OCI-LY1 (cell line): ENCODE data around the gene AIMP1.

Source experiments
- H2AFZ ChIP-seq: fragments of 200-600 bp; sonication (generic), shearing (Covaris generic); 2 replicates; pipeline ENCODE4 v1.6.0; 2014; ENCODE audit warnings: antibody characterized with exemption, mild to moderate bottlenecking, low read length
- H3F3A ChIP-seq: fragments of 200-600 bp; sonication (generic), shearing (Covaris generic); 2 replicates; pipeline ENCODE4 v1.6.0; 2014; ENCODE audit warnings: mild to moderate bottlenecking, antibody characterized with exemption, low read length, moderate library complexity; ENCODE audit not compliant: insufficient read depth
- H3K27ac ChIP-seq: fragments of 200-600 bp; sonication (generic); 2 replicates; pipeline ENCODE4 v1.5.1; 2014; ENCODE audit warnings: low read length, mixed run types, mild to moderate bottlenecking, low read depth; ENCODE audit not compliant: poor library complexity, severe bottlenecking
- H3K27me3 ChIP-seq: fragments of 200-600 bp; sonication (generic); 2 replicates; pipeline ENCODE4 v1.6.0; 2014; ENCODE audit warnings: antibody characterized with exemption, mild to moderate bottlenecking, low read length, moderate library complexity; ENCODE audit not compliant: insufficient read depth
- H3K36me3 ChIP-seq: fragments of 200-600 bp; sonication (generic); 2 replicates; pipeline ENCODE4 v1.6.1; 2014; ENCODE audit warnings: mild to moderate bottlenecking, antibody characterized with exemption, low read length, moderate library complexity, mixed read lengths; ENCODE audit not compliant: insufficient read depth
- H3K4me1 ChIP-seq: fragments of 200-600 bp; sonication (generic); 2 replicates; pipeline ENCODE4 v1.5.1; 2014; ENCODE audit warnings: mild to moderate bottlenecking, low read length, moderate library complexity; ENCODE audit not compliant: insufficient read depth, severe bottlenecking
- H3K4me2 ChIP-seq: fragments of 200-600 bp; sonication (generic), shearing (Covaris generic); 2 replicates; pipeline ENCODE4 v1.6.1; 2014; ENCODE audit warnings: low read length
- H3K4me3 ChIP-seq: fragments of 200-600 bp; sonication (generic); 2 replicates; pipeline ENCODE4 v1.5.1; 2014; ENCODE audit warnings: low read length, low read depth, mild to moderate bottlenecking, mixed read lengths; ENCODE audit not compliant: poor library complexity, severe bottlenecking
- H3K79me2 ChIP-seq: fragments of 200-600 bp; shearing (Covaris generic); 2 replicates; pipeline ENCODE4 v1.6.1; 2016; ENCODE audit warnings: mixed run types, low read length, mixed read lengths; ENCODE audit not compliant: insufficient read depth
- H3K9ac ChIP-seq: fragments of 200-600 bp; sonication (generic), shearing (Covaris generic); 2 replicates; pipeline ENCODE4 v1.6.1; 2014; ENCODE audit warnings: mild to moderate bottlenecking, low read length, mixed read lengths
- H3K9me2 ChIP-seq: fragments of 200-600 bp; sonication (generic), shearing (Covaris generic); 2 replicates; pipeline ENCODE4 v1.6.1; 2014; ENCODE audit warnings: low read depth, mild to moderate bottlenecking, low read length, mixed read lengths
- H3K9me3 ChIP-seq: fragments of 200-600 bp; shearing (Covaris generic); 2 replicates; pipeline ENCODE4 v1.6.1; 2014; ENCODE audit warnings: low read length, mixed read lengths
- H4K20me1 ChIP-seq: fragments of 200-600 bp; sonication (generic), shearing (Covaris generic); 2 replicates; pipeline ENCODE4 v1.6.0; 2016; ENCODE audit warnings: mild to moderate bottlenecking, low read length; ENCODE audit not compliant: insufficient read depth
- EZH2 ChIP-seq: fragments of 200-600 bp; sonication (generic), shearing (Covaris generic); IDR thresholded peaks from 2 replicates; pipeline ENCODE4 v1.8.0; 2017; ENCODE audit warnings: borderline replicate concordance, mixed run types, mild to moderate bottlenecking, antibody characterized with exemption, low read length, moderate library complexity, mixed read lengths
- TF ChIP-seq, protein P1 (sequence below): fragments of 200-600 bp; sonication (generic), shearing (Covaris generic); IDR thresholded peaks from 2 replicates; pipeline ENCODE4 v1.5.1; 2017; ENCODE audit warnings: mild to moderate bottlenecking, antibody characterized with exemption, low read length, moderate library complexity, mixed read lengths

The AIMP1 gene

DNA sequence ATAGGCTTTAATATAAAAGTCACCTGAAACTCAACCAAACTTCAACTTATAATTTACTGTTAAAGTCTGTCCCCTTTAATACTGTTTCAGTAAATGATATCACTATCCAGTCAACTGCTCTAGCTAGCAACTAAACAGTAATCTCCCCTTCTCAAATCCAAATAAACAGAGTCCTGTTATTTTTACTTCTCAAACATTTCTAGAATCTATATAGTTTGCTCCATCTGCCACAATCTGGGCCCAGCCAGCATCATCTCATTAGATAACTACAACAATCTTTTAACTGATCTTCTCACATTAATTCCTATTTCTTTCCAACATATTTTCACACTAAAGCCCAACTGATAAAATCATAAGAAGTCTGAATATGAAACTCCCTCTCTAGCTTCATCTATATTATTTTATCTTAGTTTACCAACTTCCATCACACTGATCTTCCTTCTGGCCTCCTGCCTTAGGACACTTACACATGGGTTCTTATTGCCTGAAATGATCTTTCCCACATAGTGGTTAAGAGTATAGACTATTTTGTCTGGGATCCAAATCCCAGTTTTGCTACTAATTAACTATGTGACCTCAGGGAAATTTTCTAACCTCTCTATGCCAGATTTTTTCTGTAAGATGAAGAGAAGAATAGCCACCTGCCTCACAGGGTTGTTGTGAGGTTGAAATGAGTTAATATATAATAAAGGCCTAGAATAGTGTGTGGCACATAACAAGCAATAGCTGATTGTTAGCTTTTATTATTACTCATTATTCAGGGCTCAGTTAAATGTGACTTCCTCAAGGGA is 18.9 kb upstream of the AIMP1 start:
- Histone ChIP-seq H3K27ac (no peak overlapping the region), H3K9ac (no peak overlapping the region), H3K4me3 (no peak overlapping the region)

DNA sequence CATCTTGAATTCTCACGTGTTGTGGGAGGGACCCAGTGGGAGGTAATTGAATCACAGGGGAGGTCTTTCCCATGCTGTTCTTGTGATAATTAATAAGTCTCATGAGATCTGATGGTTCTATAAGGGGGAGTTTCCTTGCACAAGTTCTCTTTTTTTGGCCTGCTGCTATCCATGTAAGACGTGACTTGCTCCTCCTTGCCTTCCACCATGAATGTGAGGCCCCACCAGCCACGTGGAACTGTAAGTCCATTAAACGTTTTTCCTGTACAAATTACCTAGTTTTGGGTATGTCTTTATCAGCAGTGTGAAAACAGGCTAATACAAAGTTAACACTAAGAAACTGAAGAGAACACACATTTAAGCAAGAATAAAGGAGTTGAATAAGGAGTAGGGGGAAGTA is 16.4 kb upstream of the AIMP1 start:
- Histone ChIP-seq H3K27ac (no peak overlapping the region), H4K20me1 (no peaks in the 10 kb centered on the region), H3K9ac (no peak overlapping the region), H3F3A (no peaks in the 10 kb centered on the region; the same call in 1 of the 2 replicates), H3K9me3 (no peaks in the 10 kb centered on the region), H3K9me2 (no peaks in the 10 kb centered on the region), H3K79me2 (no peaks in the 10 kb centered on the region), H3K4me1 (no peaks in the 10 kb centered on the region), H3K4me2 (no peak overlapping the region), H3K27me3 (no peaks in the 10 kb centered on the region), H2AFZ (no peak overlapping the region), H3K36me3 (peaks cover 13% of the 10 kb centered on the region), H3K4me3 (no peak overlapping the region)
- TF ChIP-seq EZH2: no peak
- TF ChIP-seq, protein P1, sequence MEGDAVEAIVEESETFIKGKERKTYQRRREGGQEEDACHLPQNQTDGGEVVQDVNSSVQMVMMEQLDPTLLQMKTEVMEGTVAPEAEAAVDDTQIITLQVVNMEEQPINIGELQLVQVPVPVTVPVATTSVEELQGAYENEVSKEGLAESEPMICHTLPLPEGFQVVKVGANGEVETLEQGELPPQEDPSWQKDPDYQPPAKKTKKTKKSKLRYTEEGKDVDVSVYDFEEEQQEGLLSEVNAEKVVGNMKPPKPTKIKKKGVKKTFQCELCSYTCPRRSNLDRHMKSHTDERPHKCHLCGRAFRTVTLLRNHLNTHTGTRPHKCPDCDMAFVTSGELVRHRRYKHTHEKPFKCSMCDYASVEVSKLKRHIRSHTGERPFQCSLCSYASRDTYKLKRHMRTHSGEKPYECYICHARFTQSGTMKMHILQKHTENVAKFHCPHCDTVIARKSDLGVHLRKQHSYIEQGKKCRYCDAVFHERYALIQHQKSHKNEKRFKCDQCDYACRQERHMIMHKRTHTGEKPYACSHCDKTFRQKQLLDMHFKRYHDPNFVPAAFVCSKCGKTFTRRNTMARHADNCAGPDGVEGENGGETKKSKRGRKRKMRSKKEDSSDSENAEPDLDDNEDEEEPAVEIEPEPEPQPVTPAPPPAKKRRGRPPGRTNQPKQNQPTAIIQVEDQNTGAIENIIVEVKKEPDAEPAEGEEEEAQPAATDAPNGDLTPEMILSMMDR: no peak

More for the DNA sequence above, 18.9 kb upstream of the AIMP1 start:
- peaks cover 24% of the 10 kb centered on the region for H3K36me3 ChIP-seq
- no peak overlapping the region for H2AFZ ChIP-seq
- TF ChIP-seq EZH2: no peak
- TF ChIP-seq, protein P1: no peak
- no peaks in the 10 kb centered on the region; the same call in 1 of the 2 replicates for H3F3A ChIP-seq
- H3K9me3 ChIP-seq: no peaks in the 10 kb centered on the region
- no peaks in the 10 kb centered on the region for H3K9me2 ChIP-seq
- no peaks in the 10 kb centered on the region for H3K27me3 ChIP-seq
- H3K4me1 ChIP-seq: no peaks in the 10 kb centered on the region
- no peaks in the 10 kb centered on the region for H3K79me2 ChIP-seq
- no peak overlapping the region for H3K4me2 ChIP-seq
- no peaks in the 10 kb centered on the region for H4K20me1 ChIP-seq

DNA sequence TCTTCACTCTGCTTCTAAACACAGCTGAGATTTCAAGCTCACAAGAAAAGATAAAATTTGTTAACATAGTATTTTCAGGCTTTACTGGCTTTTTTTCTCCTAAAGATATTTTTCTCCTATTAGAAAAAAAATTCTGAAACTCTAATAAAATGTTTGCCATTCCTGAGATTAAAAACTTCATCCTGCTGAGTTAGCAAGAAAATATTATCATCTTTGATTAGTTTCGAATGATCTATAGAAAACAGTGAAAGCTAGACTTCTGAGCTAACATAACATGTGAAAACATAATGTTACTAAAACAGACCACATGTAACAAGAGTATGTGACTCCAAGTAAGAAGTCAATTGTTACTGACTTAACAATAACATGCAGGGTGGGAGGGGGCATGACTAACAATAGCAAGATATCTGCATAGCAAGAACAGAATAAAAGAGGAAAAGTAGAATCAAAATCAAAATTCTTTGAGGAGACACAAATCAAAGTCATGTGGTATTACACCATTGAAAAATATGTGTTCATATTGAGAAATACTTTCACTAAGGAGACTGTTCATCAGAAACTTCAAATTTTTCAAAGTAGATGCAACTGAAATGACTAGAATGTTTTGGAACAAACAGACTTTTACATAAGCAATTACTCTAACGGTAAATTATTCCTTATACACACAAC is 14.8 kb upstream of the AIMP1 start:
- no peaks in the 10 kb centered on the region for H3K4me1 ChIP-seq
- no peaks in the 10 kb centered on the region for H4K20me1 ChIP-seq
- H3K27me3 ChIP-seq: no peaks in the 10 kb centered on the region
- H3K4me2 ChIP-seq: no peak overlapping the region
- no peak overlapping the region for H3K4me3 ChIP-seq
- no peaks in the 10 kb centered on the region for H3K9me2 ChIP-seq
- no peaks in the 10 kb centered on the region for H3K9me3 ChIP-seq
- no peak overlapping the region for H2AFZ ChIP-seq
- H3K36me3 ChIP-seq: peaks cover 13% of the 10 kb centered on the region
- H3K9ac ChIP-seq: no peak overlapping the region
- H3K27ac ChIP-seq: no peak overlapping the region
- TF ChIP-seq, protein P1: no peak
- no peak for TF ChIP-seq EZH2
- no peaks in the 10 kb centered on the region; the same call in 1 of the 2 replicates for H3F3A ChIP-seq
- H3K79me2 ChIP-seq: no peaks in the 10 kb centered on the region
